K562 (cell line): ENCODE results near the gene F13B. TPM values are rescaled to one million over a fixed set of nuclear protein-coding genes. Genes with fewer than 3 reads are reported as not detected.

Experiments used
- ATAC-seq: fragments of 200-7000 bp; cut with Tn5 transposase; 3 replicates; pipeline ENCODE4 v1.9.1; 2020; ENCODE audit warnings: moderate library complexity
- BruUV-seq: library from RNA; stranded (reverse); fragments of 400-500 nt; replicated peaks from 2 replicates; lab custom pipeline; 2021; lab: Mats Ljungman, UMichigan
- CTCF ChIA-PET: fragments of 300-600 bp; formaldehyde crosslinking; extraction: SDS; loops from one replicate; lab custom pipeline; 2021; ENCODE audit warnings: low intra/inter-chr PET ratio; lab: Yijun Ruan, JAX
- POLR2A ChIA-PET: fragments of 300-600, 350-650 bp; sonication (Branson Sonifier 250); formaldehyde crosslinking; extraction: SDS; loops from one replicate; lab custom pipeline; 2021; ENCODE audit warnings: antibody characterized with exemption, inconsistent platforms; lab: Yijun Ruan, JAX
- DNase-seq, 4 experiments: peaks; one replicate each; pipeline versions ENCODE4 v3.0.0 to v3.0.0-alpha.2; 2011 to 2018; ENCODE audit warnings: low spot score in 3 of 4, mixed read lengths in 3 of 4; ENCODE audit errors: extremely low read depth in 1 of 4
- FAIRE-seq: peaks from 2 replicates; lab custom pipeline; 2011; peaks lifted over from hg19 to GRCh38; lab: Jason Lieb, UNC
- H2AFZ ChIP-seq: 2 replicates; pipeline ENCODE4 v1.6.0; 2011; ENCODE audit warnings: low read depth, low read length, control low read depth, inconsistent platforms
- H3K27ac ChIP-seq: fragments of 200-600 bp; 3 replicates; pipeline ENCODE4 v1.8.0; 2011; ENCODE audit warnings: low read depth, mild to moderate bottlenecking, control low read depth, inconsistent platforms, low read length, moderate library complexity, mixed read lengths; ENCODE audit errors: extremely low read depth
- H3K27me3 ChIP-seq, 2 experiments: fragments of 300-600 bp in 1 of 2; 2 replicates in 1 of 2; 3 replicates in 1 of 2; pipeline versions ENCODE4 v1.6.0 to v1.8.0; 2011; ENCODE audit warnings: inconsistent platforms in 2 of 2, low read length in 2 of 2, mild to moderate bottlenecking in 1 of 2, mixed read lengths in 1 of 2, moderate library complexity in 1 of 2; ENCODE audit not compliant: control insufficient read depth in 2 of 2, insufficient read depth in 2 of 2
- H3K36me3 ChIP-seq: fragments of 300-600 bp; 3 replicates; pipeline ENCODE4 v1.8.0; 2011; ENCODE audit warnings: mild to moderate bottlenecking, low read length, inconsistent platforms; ENCODE audit not compliant: control insufficient read depth, insufficient read depth
- H3K4me1 ChIP-seq, 2 experiments: fragments of 200-600 bp in 1 of 2; replicated peaks in 1 of 2; 2 replicates in 1 of 2; 3 replicates in 1 of 2; pipeline versions ENCODE4 v1.5.1 to v1.8.0; 2011; ENCODE audit warnings: inconsistent platforms in 2 of 2, low read length in 2 of 2, mild to moderate bottlenecking in 1 of 2, mixed read lengths in 1 of 2, moderate library complexity in 1 of 2; ENCODE audit not compliant: control insufficient read depth in 2 of 2, insufficient read depth in 2 of 2
- H3K4me2 ChIP-seq: 2 replicates; pipeline ENCODE4 v1.6.1; 2011; ENCODE audit warnings: low read length, control low read depth, inconsistent platforms, mixed read lengths; ENCODE audit not compliant: insufficient read depth
- H3K4me3 ChIP-seq: fragments of 200-600 bp; sonication (generic), shearing (Covaris generic); 2 replicates; pipeline ENCODE4 v1.5.1; 2016; ENCODE audit warnings: control low read depth, inconsistent platforms
- H3K79me2 ChIP-seq: fragments of 200-600 bp; 3 replicates; pipeline ENCODE4 v1.8.0; 2011; ENCODE audit warnings: low read length, inconsistent platforms; ENCODE audit not compliant: control insufficient read depth, insufficient read depth
- H3K9ac ChIP-seq, 2 experiments: 2 replicates each; pipeline versions ENCODE4 v1.6.0 to v1.6.1; 2011; ENCODE audit warnings: low read depth in 2 of 2, low read length in 2 of 2, control low read depth in 1 of 2, inconsistent platforms in 1 of 2, mild to moderate bottlenecking in 1 of 2, mixed read lengths in 1 of 2; ENCODE audit not compliant: insufficient read depth in 1 of 2
- H3K9me1 ChIP-seq: one replicate; pipeline ENCODE4 v1.6.0; 2011; ENCODE audit warnings: inconsistent platforms, mild to moderate bottlenecking, low read length, moderate library complexity; ENCODE audit not compliant: control insufficient read depth, insufficient read depth
- H3K9me3 ChIP-seq: replicated peaks from 2 replicates; pipeline ENCODE4 v1.5.1; 2011; ENCODE audit warnings: low read depth, low read length, inconsistent platforms; ENCODE audit not compliant: control insufficient read depth, insufficient read depth
- H4K20me1 ChIP-seq: replicated peaks from 2 replicates; pipeline ENCODE4 v1.6.1; 2011; ENCODE audit warnings: low read length, inconsistent platforms, mixed read lengths; ENCODE audit not compliant: control insufficient read depth, insufficient read depth
- BCOR ChIP-seq: fragments of 450-650 bp; IDR thresholded peaks from 2 replicates; pipeline ENCODE4 v1.6.1; 2016
- KAT2B ChIP-seq: IDR thresholded peaks from one replicate; pipeline ENCODE4 v1.6.1; 2012; ENCODE audit warnings: low read depth, mild to moderate bottlenecking, control low read depth, inconsistent platforms, low read length, moderate library complexity
- KDM1A ChIP-seq, 2 experiments: fragments of 450-650 bp; IDR thresholded peaks; 2 replicates each; pipeline ENCODE4 v1.6.1; 2016; ENCODE audit warnings: mild to moderate bottlenecking in 2 of 2
- KDM5B ChIP-seq: fragments of 200-600 bp; sonication (generic); IDR thresholded peaks from 2 replicates; pipeline ENCODE4 v1.6.1; 2012; ENCODE audit warnings: low read depth, mild to moderate bottlenecking, moderate library complexity, low read length, control low read depth, inconsistent platforms; ENCODE audit not compliant: insufficient replicate concordance
- KLF6 ChIP-seq: fragments of 250-450 bp; sonication (Bioruptor Pico); IDR thresholded peaks from 2 replicates; pipeline ENCODE4 v1.4.0; 2020; ENCODE audit warnings: mild to moderate bottlenecking, moderate library complexity, borderline replicate concordance
- MNT ChIP-seq, 2 experiments: fragments of 450-650 bp; conservative IDR thresholded peaks; 2 replicates each; pipeline ENCODE4 v1.6.1; 2017; ENCODE audit warnings: mild to moderate bottlenecking in 2 of 2, moderate library complexity in 2 of 2
- NEUROD1 ChIP-seq: fragments of 150-350 bp; IDR thresholded peaks from 2 replicates; pipeline ENCODE4 v1.6.1; 2014; ENCODE audit warnings: borderline replicate concordance, low read length, low read depth; ENCODE audit not compliant: partially characterized antibody
- NUFIP1 ChIP-seq: fragments of 450-650 bp; IDR thresholded peaks from 2 replicates; pipeline ENCODE4 v1.6.1; 2018; ENCODE audit not compliant: partially characterized antibody
- PRPF4 ChIP-seq: fragments of 200-400 bp; formaldehyde crosslinking; IDR thresholded peaks from one replicate; pipeline ENCODE4 v1.6.1; 2017; ENCODE audit warnings: low read length, low read depth, mild to moderate bottlenecking; ENCODE audit not compliant: insufficient read depth, poor library complexity, severe bottlenecking
- RBM22 ChIP-seq: fragments of 200-400 bp; formaldehyde crosslinking; IDR thresholded peaks from 2 replicates; pipeline ENCODE4 v1.6.1; 2018; ENCODE audit warnings: low read length, low read depth; ENCODE audit not compliant: poor library complexity, severe bottlenecking
- RBM25 ChIP-seq: fragments of 200-400 bp; formaldehyde crosslinking; IDR thresholded peaks from 2 replicates; pipeline ENCODE4 v1.6.1; 2018; ENCODE audit warnings: low read length, low read depth, moderate library complexity; ENCODE audit not compliant: severe bottlenecking
- SNIP1 ChIP-seq: fragments of 450-650 bp; IDR thresholded peaks from 2 replicates; pipeline ENCODE4 v1.7.1; 2017; ENCODE audit warnings: low read depth, mild to moderate bottlenecking
- TEAD2 ChIP-seq: fragments of 450-650 bp; IDR thresholded peaks from 2 replicates; pipeline ENCODE4 v1.6.1; 2016; ENCODE audit warnings: missing genetic modification characterization, control low read depth, missing compliant biosample characterization
- ZBTB2 ChIP-seq: fragments of 450-650 bp; IDR thresholded peaks from 2 replicates; pipeline ENCODE4 v1.6.1; 2016; ENCODE audit warnings: antibody characterized with exemption
- ZNF133 ChIP-seq: fragments of 250-450 bp; sonication (Bioruptor Pico); IDR thresholded peaks from 2 replicates; pipeline ENCODE4 v1.4.0; 2020; ENCODE audit warnings: mild to moderate bottlenecking
- ZNF146 ChIP-seq: IDR thresholded peaks from one replicate; pipeline ENCODE4 v1.6.1; 2018; ENCODE audit warnings: missing compliant biosample characterization; ENCODE audit not compliant: unreplicated experiment
- ZNF175 ChIP-seq: fragments of 200-800 bp; sonication (Bioruptor generic); IDR thresholded peaks from 2 replicates; pipeline ENCODE4 v1.6.1; 2016; ENCODE audit warnings: low read depth, mild to moderate bottlenecking, missing genetic modification characterization, missing compliant biosample characterization
- ZNF511 ChIP-seq: sonication (generic); formaldehyde crosslinking; IDR thresholded peaks from 2 replicates; pipeline ENCODE4 v1.8.0; 2022; ENCODE audit warnings: mild to moderate bottlenecking, missing genetic modification reagents
- WGBS: fragments of 100-300 bp; shearing (Covaris generic); methylation state at CpG from one replicate; pipeline ENCODE4 v1.1.6; 2016; ENCODE audit warnings: low coverage, mixed read lengths; ENCODE audit not compliant: insufficient coverage; ENCODE audit errors: missing lambda C conversion rate; 5-methylcytosine and 5-hydroxymethylcytosine counted together
- in situ Hi-C: fragments of 300-500 bp; cut with MboI; formaldehyde crosslinking; loops from 4 replicates; pipeline ENCODE4 v1.15.0; 2018; ENCODE audit warnings: inconsistent platforms, mixed read lengths
- intact Hi-C: fragments of 100-400 bp; cut with micrococcal nuclease; formaldehyde crosslinking; loops from 2 replicates; pipeline ENCODE4 v1.14.2; 2022
- polyA plus RNA-seq, 8 experiments: library from polyadenylated mRNA; depleted of rRNA in 4 of 8; stranded (reverse) in 5 of 8; unstranded in 3 of 8; fragments of >200 nt; fragmentation: Nextera tagmentation in 2 of 8; fragmentation: Illumina TruSeq in 1 of 8; extraction: Ambion mirVana in 2 of 8; extraction: Trizol in 1 of 8; gene quantifications; 2 replicates each; pipeline versions ENCODE4 v1.2.1 to v1.2.3, GENCODE V29; 2011 to 2014; ENCODE audit warnings: inconsistent platforms in 1 of 8, missing spikeins in 1 of 8
- total RNA-seq, 7 experiments: library from RNA; depleted of rRNA in 6 of 7; stranded (reverse); fragments of >200 nt in 6 of 7; fragmentation: Illumina TruSeq in 2 of 7; extraction: Trizol in 2 of 7; gene quantifications; 2 replicates each; pipeline versions ENCODE4 v1.2.1 to v1.2.3, GENCODE V29; 2011 to 2021; ENCODE audit warnings: low replicate concordance in 1 of 7

Gene F13B
- total and polyA plus RNA-seq, 9 of the 15 experiments (the other 6 are each of a cell fraction or from before 2014, with no cell fraction given) = not detected

GRCh38 chr1:197011614-197012013, 55.4 kb downstream of the F13B start:
- no peak overlapping the region for H2AFZ ChIP-seq
- no peak overlapping the region for H3K27ac ChIP-seq
- H3K79me2 ChIP-seq = no peaks in the 10 kb centered on the region
- ChIA-PET CTCF (no interaction called here), POLR2A (no interaction called here)
- WGBS = 0% methylated on average over 1 of the region's 1 CpG
- FAIRE-seq (no peak), DNase-seq (no peak), ATAC-seq (no peak)
- no peaks in the 10 kb centered on the region for H4K20me1 ChIP-seq
- in situ Hi-C loops = no loop called here
- no peaks in the 10 kb centered on the region for H3K27me3 ChIP-seq
- BruUV-seq = no TSS peak
- no peak overlapping the region for H3K9ac ChIP-seq
- H3K4me1 ChIP-seq = no peaks in the 10 kb centered on the region
- no peak overlapping the region for H3K4me3 ChIP-seq
- H3K4me2 ChIP-seq = no peak overlapping the region
- no peaks in the 10 kb centered on the region for H3K9me1 ChIP-seq
- H3K36me3 ChIP-seq = no peaks in the 10 kb centered on the region
- no peaks in the 10 kb centered on the region for H3K9me3 ChIP-seq
- intact Hi-C loops = no loop called here
- no peak for TF ChIP-seq ZNF133
- peak; percentile 81 for TF ChIP-seq ZNF146 (CRISPR knock-in tag)
- no peak for TF ChIP-seq KAT2B
- no peak for TF ChIP-seq ZBTB2
- 0 out of 2 replicates have a peak, but pooled peaks have one; percentile 15 for TF ChIP-seq BCOR
- no peak for TF ChIP-seq TEAD2 (tag)
- TF ChIP-seq RBM25 = peak; percentile 70
- no peak for TF ChIP-seq ZNF175 (CRISPR knock-in tag)
- TF ChIP-seq RBM22 = no peak
- TF ChIP-seq KDM1A (IDR thresholded peaks at IDR 0.05) = 0 out of 4 replicates have a peak, but pooled peaks of 1 of the 2 experiments have one; percentile 10
- TF ChIP-seq KDM5B = no peak
- TF ChIP-seq NEUROD1 = no peak
- no peak for TF ChIP-seq ZNF511 (CRISPR knock-in tag)
- TF ChIP-seq KLF6 (CRISPR knock-in tag) = no peak
- TF ChIP-seq MNT (conservative IDR thresholded peaks at IDR 0.05) = no peak
- TF ChIP-seq NUFIP1 = no peak
- TF ChIP-seq SNIP1 = no peak
- TF ChIP-seq PRPF4 = no peak
